Erythroblast (primary cell): ENCODE results near the gene CDK15.

ENCODE experiments used
- GATA1 ChIP-seq: IDR thresholded peaks from 2 replicates; pipeline ENCODE4 v1.6.1; 2011; ENCODE audit warnings: low read depth, mild to moderate bottlenecking, control low read depth, low read length, moderate library complexity
- POLR2A ChIP-seq: IDR thresholded peaks from 2 replicates; pipeline ENCODE4 v1.6.1; 2011; ENCODE audit warnings: mild to moderate bottlenecking, low read length

DNA sequence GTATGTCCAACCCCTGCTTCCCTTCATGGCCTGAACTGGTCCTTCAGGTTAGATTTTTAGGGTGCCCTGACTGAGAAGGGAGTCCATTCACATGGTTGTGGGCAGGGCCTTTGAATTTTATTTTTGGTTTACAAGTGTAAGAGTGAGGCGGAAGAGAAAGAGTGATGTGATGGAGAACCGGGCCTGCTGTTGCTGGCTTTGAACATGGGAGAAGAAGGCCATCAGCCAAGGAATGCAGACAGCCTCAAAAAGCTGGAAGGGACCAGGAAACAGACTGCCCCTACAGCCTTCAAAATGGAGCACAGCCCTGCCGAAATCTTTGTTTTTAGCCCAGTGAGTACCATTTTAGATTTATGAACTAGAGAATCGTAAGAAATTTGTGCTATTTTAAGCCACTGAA is 105.0 kb downstream of the CDK15 start:
- TF ChIP-seq POLR2A (no peak), GATA1 (no peak)
